Germinal center (tissue), 1 donor: ENCODE data around the gene CNNM2.
"Not testable (repeated sequence)": the region's sequence is repeated elsewhere in the genome, so short reads cannot be mapped to it uniquely, and the experiment has no call there.

Source experiments
- DNase-seq: peaks from one replicate; pipeline ENCODE4 v3.0.0; 2012; ENCODE audit warnings: mixed read lengths, low spot score

CNNM2 gene

GRCh38 chr10:102926842-102927241, 8.7 kb downstream of the CNNM2 start:
- DNase-seq, result no peak

DNA sequence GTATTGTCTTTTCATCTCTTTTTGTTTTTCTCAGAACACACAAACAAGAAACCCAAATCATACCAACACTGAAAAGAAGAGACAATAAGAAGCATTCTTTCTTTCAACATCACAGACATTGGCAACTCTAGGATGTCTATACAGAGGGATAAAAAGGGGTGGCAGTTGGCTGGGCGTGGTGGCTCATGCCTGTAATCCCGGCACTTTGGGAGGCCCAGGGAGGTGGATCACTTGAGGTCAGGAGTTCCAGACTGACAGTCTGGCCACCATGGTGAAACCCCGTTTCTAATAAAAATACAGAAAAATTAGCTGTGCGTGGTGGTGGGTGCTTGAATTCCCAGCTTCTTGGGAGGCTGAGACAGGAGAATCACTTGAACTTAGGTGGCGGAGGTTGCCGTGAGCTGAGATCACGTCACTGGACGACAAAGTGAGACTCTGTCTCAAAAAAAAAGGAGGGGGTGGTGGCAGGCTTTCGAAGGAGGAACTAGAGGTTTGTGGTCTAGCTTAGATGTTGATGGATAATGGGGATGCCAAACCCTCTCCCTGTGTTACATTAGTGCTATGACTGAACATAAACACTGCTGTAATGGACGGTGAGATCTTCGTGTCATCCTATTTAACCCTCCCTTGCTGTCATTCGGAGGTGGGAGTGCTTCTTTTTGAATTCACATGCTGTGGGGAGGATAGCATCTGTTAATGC, 9.4 kb downstream of the CNNM2 start:
- no peak for DNase-seq

- DNase-seq, result not testable (repeated sequence)
Measured at GRCh38 chr10:102928442-102928841, 10.3 kb downstream of the CNNM2 start.

DNA sequence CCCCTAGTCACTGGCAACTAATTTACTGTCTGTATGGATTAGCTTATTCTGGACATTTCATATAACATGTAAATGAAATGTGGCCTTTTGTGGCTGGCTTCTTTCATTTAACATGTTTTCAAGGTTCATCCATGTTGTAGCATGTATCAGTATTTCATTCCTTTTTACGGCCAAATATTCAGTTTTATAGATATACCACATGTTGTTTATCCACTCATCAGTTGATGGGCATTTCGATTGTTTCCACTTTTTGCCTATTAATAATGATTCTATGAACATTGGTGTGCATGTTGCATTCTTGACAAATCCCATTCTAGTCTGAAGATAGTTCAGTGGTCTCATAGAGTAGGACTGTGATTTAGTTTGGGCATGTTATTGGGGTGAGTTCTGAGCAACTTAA, 12.6 kb downstream of the CNNM2 start:
- no peak for DNase-seq

DNA sequence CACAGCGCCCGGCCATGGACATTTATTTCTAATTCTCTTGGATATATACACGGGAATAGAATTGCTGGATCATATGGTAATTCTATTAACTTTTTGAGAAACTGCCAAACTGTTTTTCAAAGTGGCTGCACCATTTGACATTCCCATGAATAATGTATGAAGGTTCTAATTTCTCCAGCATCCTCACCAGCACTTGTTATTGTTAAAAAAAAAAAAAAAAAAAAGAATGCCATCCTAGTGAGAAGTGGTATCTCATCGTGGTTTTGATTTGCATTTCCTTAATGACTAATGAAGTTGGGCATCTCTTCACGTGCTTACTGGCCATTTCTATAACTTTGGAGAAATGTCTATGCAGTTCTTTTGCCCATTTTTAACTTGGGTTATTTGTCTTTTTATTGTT, 13.5 kb downstream of the CNNM2 start:
- DNase-seq, result no peak

DNA sequence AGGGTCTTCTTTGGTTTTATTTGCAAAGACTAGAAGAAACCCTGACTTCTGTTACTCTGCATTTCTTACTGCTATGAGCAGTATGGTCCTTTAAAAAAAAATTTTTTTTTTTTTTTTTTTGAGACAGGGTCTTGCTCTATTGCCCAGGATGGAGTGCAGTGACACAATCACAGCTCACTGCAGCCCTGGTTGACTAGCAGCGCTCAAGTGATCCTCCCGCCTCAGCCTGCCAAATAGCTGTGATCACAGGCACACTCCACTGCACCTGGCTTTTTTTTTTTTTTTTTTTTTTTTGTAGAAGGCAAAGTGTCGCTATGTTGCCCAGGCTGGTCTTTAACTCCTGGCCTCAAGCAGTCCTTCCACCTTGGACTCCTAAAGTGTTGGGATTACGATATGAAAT, 17.4 kb downstream of the CNNM2 start:
- DNase-seq, result no peak

GRCh38 chr10:102935939-102936605, 18.0 kb downstream of the CNNM2 start:
- no peak for DNase-seq

DNA sequence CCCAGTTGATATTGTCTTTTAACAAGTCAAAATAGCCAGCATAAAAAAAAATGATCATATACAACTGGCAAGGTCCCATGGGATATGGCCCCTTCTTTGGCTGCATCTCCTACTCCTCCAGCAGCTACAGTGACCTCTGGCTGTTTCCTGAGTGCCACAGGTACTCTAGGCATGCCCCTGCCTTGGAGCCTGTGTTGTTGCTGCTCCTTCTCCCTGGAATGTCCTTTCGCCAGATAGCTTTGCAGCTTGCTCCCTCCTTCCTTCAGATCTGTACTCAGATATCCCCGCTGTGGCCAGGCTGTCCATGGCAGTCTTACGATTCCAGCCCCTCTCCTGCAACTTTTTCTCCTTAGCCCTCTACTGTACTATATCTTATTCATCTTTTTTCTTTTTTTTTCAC, 23.3 kb downstream of the CNNM2 start:
- DNase-seq, result no peak

- no peak for DNase-seq
Measured at GRCh38 chr10:102945449-102945848, 27.4 kb downstream of the CNNM2 start.

GRCh38 chr10:102945962-102946361, 27.9 kb downstream of the CNNM2 start:
- no peak for DNase-seq

DNA sequence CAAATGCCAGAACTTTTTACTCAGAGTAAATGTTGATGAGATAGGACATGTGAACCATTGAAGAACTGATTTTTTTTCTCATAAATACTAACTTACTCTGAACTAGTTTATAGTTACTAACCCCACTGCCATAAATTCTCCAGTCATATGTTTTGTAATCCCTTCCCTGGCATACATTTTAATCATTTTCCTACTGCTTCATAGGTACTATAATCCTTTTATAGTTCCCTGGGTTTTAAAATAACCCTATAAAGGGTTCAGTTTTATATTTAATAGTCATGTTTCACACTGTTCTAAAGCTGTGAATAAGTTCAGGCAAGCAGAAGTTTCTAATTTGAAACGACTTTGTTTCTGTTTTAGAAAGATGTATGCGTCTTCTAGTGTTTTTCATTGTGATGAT, 28.9 kb downstream of the CNNM2 start:
- DNase-seq, result no peak

GRCh38 chr10:102948176-102948575, 30.1 kb downstream of the CNNM2 start:
- DNase-seq, result no peak

DNA sequence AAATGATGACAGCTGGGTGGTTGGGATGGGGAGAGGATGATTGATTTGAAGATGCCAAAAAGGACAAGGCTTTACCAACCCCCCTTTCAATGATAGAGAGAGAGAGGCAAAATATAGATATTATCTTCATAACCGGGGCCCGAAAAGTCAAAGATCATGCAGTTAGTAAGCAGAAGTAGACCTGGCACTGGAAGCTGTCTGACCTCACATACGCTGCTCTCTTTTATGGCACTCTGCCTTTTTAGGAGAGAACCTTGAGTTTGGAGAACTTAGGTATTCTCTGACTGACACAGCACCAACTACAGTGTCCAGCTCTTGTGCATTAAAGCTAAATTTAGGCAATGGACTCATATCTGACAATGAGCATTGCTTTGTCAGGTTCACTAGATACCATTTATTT, 30.7 kb downstream of the CNNM2 start:
- DNase-seq, result no peak

DNA sequence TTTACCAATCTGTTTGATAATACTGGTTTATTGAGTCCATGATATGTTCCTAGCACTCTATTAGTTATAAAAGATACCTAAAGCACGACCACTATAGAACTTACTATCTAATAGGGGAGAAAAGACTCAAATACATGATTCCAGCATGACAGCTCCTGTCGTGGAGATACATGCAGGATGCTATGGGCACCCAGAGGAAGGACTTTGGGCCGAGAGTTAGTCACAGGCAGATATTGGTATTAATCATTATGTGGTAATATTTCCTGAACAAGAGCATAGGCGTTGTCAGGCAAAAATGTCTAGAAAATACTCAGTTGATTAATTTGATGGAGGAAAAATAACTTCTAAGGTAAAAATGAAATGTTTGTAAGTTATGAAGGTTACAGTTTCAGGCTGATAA, 31.8 kb downstream of the CNNM2 start:
- no peak for DNase-seq

DNA sequence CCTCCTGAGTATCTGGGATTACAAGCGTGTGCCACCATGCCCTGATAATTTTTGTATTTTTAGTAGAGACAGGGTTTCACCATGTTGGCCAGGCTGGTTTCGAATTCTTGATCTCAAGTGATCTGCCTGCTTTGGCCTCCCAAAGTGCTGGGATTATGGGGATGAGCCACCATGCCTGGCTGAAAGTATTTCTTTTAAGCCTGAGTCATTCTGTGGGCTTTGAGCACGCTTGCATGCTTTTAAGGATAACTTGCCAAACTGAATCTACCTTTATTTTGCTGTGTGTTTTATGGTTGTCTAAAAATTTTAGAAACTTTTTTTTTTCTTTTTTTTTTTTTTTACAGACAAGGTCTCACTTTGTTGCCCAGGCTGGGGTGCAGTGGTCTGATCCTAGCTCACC, 33.2 kb downstream of the CNNM2 start:
- no peak for DNase-seq

DNA sequence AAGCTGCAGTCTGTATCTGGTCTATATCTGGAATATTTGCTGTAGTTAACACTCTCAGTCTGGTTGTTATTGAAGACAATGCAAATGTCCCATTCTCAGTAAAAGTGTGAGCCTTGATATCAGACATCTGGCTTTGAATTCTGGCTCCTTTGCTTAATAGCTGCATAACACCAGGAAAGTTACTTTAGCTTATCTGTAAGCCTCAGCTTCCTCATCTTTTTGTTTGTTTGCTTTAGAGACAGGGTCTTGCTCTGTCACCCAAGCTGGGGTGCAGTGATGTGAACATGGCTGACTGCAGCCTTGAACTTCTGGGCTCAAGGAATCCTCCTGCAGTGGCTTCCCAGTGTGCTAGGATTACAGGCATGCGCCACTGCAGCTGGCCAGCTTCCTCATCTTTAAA, 41.3 kb downstream of the CNNM2 start:
- DNase-seq, result no peak

GRCh38 chr10:102960157-102960556, 42.1 kb downstream of the CNNM2 start:
- no peak for DNase-seq

- DNase-seq, result no peak
Measured at GRCh38 chr10:102962267-102962666, 44.2 kb downstream of the CNNM2 start.

GRCh38 chr10:102962951-102963755, 45.1 kb downstream of the CNNM2 start:
- DNase-seq, result no peak

GRCh38 chr10:102963756-102964025, 45.6 kb downstream of the CNNM2 start:
- no peak for DNase-seq

DNA sequence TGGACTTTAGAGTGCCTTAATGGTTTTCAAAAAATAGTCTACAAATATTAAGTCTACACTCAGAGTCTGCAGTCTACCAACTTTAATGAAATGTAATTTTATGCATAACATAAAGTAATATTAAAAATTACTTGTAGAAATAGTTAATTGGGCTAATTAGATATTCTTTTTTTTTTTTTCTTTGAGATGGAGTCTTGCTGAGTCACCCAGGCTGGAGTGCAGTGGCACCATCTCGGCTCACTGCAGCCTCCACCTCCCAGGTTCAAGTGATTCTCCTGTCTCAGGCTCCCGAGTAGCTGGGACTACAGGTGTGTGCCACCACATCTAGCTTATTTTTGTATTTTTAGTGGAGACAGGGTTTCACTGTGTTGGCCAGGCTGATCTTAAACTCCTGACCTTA, 46.0 kb downstream of the CNNM2 start:
- not testable (repeated sequence) for DNase-seq

GRCh38 chr10:102964713-102965112, 46.6 kb downstream of the CNNM2 start:
- no peak for DNase-seq

GRCh38 chr10:102965311-102965851, 47.3 kb downstream of the CNNM2 start:
- no peak for DNase-seq
